Stimulated activated CD4-positive, alpha-beta T cell treated with anti-CD3 and anti-CD28 coated beads, TNF-alpha, amount 100 ng/mL, for 4 hours (primary cell): Measurements from ENCODE around the gene MOCS3.
A peak's percentile ranks its signal among the peaks of the same experiment; 100 is the strongest.

Source experiments
- DNase-seq, 3 experiments: peaks; one replicate each; pipeline ENCODE4 v3.0.0-alpha.2; 2020; ENCODE audit warnings: low read depth in 3 of 3

Gene MOCS3

GRCh38 chr20:50981714-50982048 lies 23.1 kb downstream of the MOCS3 start:
- DNase-seq: no peak

GRCh38 chr20:50982363-50982762 lies 23.7 kb downstream of the MOCS3 start:
- DNase-seq: no peak

- no peak for DNase-seq
These were observed 24.7 kb downstream of the MOCS3 start for GRCh38 chr20:50983321-50983720.

GRCh38 chr20:50987493-50988210 lies 29.0 kb downstream of the MOCS3 start:
- DNase-seq: peak in 2 of 3 experiments; percentile 21 to 42

GRCh38 chr20:50991076-50991475 lies 32.5 kb downstream of the MOCS3 start:
- no peak for DNase-seq

- no peak for DNase-seq
These were observed 33.7 kb downstream of the MOCS3 start for GRCh38 chr20:50992336-50992732.

- DNase-seq: no peak
These were observed 34.3 kb downstream of the MOCS3 start for GRCh38 chr20:50992733-50993457.

- no peak for DNase-seq
These were observed 35.3 kb downstream of the MOCS3 start for GRCh38 chr20:50993876-50994275.

GRCh38 chr20:50995506-50995905 lies 36.9 kb downstream of the MOCS3 start:
- no peak for DNase-seq

GRCh38 chr20:50996901-50997865 lies 38.6 kb downstream of the MOCS3 start:
- no peak for DNase-seq

GRCh38 chr20:50999355-50999754 lies 40.7 kb downstream of the MOCS3 start:
- DNase-seq: no peak

GRCh38 chr20:51001430-51002265 lies 43.0 kb downstream of the MOCS3 start:
- no peak for DNase-seq

- DNase-seq: no peak
These were observed 44.0 kb downstream of the MOCS3 start for GRCh38 chr20:51002633-51003032.

- DNase-seq: no peak
These were observed 45.1 kb downstream of the MOCS3 start for GRCh38 chr20:51003753-51004152.

- DNase-seq: no peak
These were observed 45.7 kb downstream of the MOCS3 start for GRCh38 chr20:51004305-51004727.

GRCh38 chr20:51004781-51005180 lies 46.2 kb downstream of the MOCS3 start:
- no peak for DNase-seq

- DNase-seq: no peak
These were observed 46.6 kb downstream of the MOCS3 start for GRCh38 chr20:51005214-51005613.

- DNase-seq: no peak
These were observed 50.1 kb downstream of the MOCS3 start for GRCh38 chr20:51008718-51009117.

GRCh38 chr20:51009303-51010042 lies 50.9 kb downstream of the MOCS3 start:
- no peak for DNase-seq

- no peak for DNase-seq
These were observed 51.4 kb downstream of the MOCS3 start for GRCh38 chr20:51010043-51010365.

GRCh38 chr20:51010932-51011331 lies 52.3 kb downstream of the MOCS3 start:
- no peak for DNase-seq
